Upper lobe of left lung (tissue), 4 donors: ENCODE measurements around the gene FBXO9.

Experiments
- CTCF ChIP-seq, 6 experiments: fragments of 450-650 bp in 4 of 6; fragments of 200-600 bp in 2 of 6; sonication (generic) in 2 of 6; IDR thresholded peaks; one replicate each; pipeline ENCODE4 v1.5.1; 2016 to 2019; ENCODE audit warnings: antibody characterized with exemption in 6 of 6
- EP300 ChIP-seq, 4 donors: sonication (generic); formaldehyde crosslinking; IDR thresholded peaks; one replicate each; pipeline ENCODE4 v1.5.1; 2017; ENCODE audit warnings: antibody characterized with exemption in 4 of 4, control low read depth in 2 of 4
- POLR2A ChIP-seq, 4 donors: fragments of 450-650 bp; IDR thresholded peaks; one replicate each; pipeline ENCODE4 v1.5.1; 2016 to 2017; ENCODE audit warnings: antibody characterized with exemption in 4 of 4, mild to moderate bottlenecking in 2 of 4
- POLR2AphosphoS5 ChIP-seq, 2 donors: sonication (generic); formaldehyde crosslinking; IDR thresholded peaks; one replicate each; pipeline ENCODE4 v1.5.1; 2017; ENCODE audit warnings: antibody characterized with exemption in 2 of 2

DNA sequence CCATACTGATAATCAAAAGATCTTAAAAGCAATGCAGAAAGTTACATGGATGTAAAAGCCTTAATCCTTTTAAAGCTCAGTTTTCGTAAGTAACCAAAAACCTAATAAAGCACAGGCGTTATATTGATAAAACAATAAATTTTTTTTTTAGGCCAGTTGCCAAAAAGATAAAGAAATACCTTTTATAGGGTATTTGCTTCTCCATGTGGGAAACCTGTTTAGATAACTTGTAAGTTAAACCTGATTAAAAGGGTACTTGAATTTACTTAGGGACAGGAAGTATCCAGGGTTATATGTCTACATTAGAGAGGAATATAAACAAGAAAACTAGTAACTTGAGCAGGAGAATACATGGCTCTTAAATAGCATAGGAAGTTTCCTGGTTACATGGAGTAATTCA, 21.1 kb downstream of the FBXO9 start:
- no peak for TF ChIP-seq POLR2AphosphoS5 (IDR thresholded peaks at IDR 0.05)
- no peak for TF ChIP-seq CTCF (IDR thresholded peaks at IDR 0.05)
- TF ChIP-seq POLR2A (IDR thresholded peaks at IDR 0.05), result no peak
- no peak for TF ChIP-seq EP300 (IDR thresholded peaks at IDR 0.05)
